Left ventricle myocardium inferior (tissue), 1 donor: Measurements from ENCODE around the gene SLFN11. TPM values are rescaled to one million over a fixed set of nuclear protein-coding genes. Genes with fewer than 3 reads are reported as not detected.
A peak's percentile ranks its signal among the peaks of the same experiment; 100 is the strongest.
"Not testable (repeated sequence)": the region's sequence is repeated elsewhere in the genome, so short reads cannot be mapped to it uniquely, and the experiment has no call there.

Source experiments
- DNase-seq: peaks from one replicate; pipeline ENCODE4 v3.0.0-alpha.2; 2020
- H3K27ac ChIP-seq: fragments of 200-600 bp; replicated peaks from 2 replicates; pipeline ENCODE4 v1.8.0; 2021
- H3K27me3 ChIP-seq: fragments of 200-600 bp; 2 replicates; pipeline ENCODE4 v1.8.0; 2021; ENCODE audit warnings: low read depth
- H3K36me3 ChIP-seq: fragments of 200-600 bp; 2 replicates; pipeline ENCODE4 v1.8.0; 2021
- H3K4me1 ChIP-seq: fragments of 200-600 bp; 2 replicates; pipeline ENCODE4 v1.8.0; 2021
- H3K4me3 ChIP-seq: fragments of 200-600 bp; 2 replicates; pipeline ENCODE4 v1.8.0; 2021; ENCODE audit warnings: mild to moderate bottlenecking, moderate library complexity
- H3K9me3 ChIP-seq: fragments of 200-600 bp; replicated peaks from 2 replicates; pipeline ENCODE4 v1.8.0; 2021
- CTCF ChIP-seq: fragments of 200-600 bp; IDR thresholded peaks from 2 replicates; pipeline ENCODE4 v1.8.0; 2021; ENCODE audit warnings: antibody characterized with exemption, mild to moderate bottlenecking, borderline replicate concordance
- intact Hi-C: fragments of 100-400 bp; cut with micrococcal nuclease; formaldehyde crosslinking; loops from one replicate; pipeline ENCODE4 v1.11.0; 2022
- total RNA-seq: library from RNA; stranded (reverse); fragmentation: NEBNext Ultra II Directional; extraction: Animal tissue kit (Norgen Biotek cat#: 25700); gene quantifications from one replicate; pipeline ENCODE4 v1.2.1, GENCODE V29; 2021
- donor health status: DM: no; HTN: yes; CAD: no; lungs with severe emphysema.

SLFN11 gene
- total RNA-seq, 1 donor from 2014 or later = 15.1 TPM

- no peak for DNase-seq
- Histone ChIP-seq H3K27me3 (peaks cover 45% of the 10 kb centered on the region), H3K27ac (peak overlapping the region; percentile 75), H3K4me1 (peaks cover 26% of the 10 kb centered on the region), H3K4me3 (no peak overlapping the region), H3K9me3 (peaks cover 27% of the 10 kb centered on the region), H3K36me3 (no peaks in the 10 kb centered on the region)
- TF ChIP-seq CTCF = no peak
- intact Hi-C loops = no loop called here
Measured at GRCh38 chr17:35342276-35342675, 31.1 kb downstream of the SLFN11 start.

- H3K27ac ChIP-seq = peak overlapping the region; percentile 75
- intact Hi-C loops = no loop called here
- H3K4me1 ChIP-seq = peaks cover 19% of the 10 kb centered on the region
- H3K4me3 ChIP-seq = no peak overlapping the region
- H3K36me3 ChIP-seq = no peaks in the 10 kb centered on the region
- TF ChIP-seq CTCF = no peak
- no peak for DNase-seq
- peaks cover 37% of the 10 kb centered on the region for H3K27me3 ChIP-seq
- peaks cover 27% of the 10 kb centered on the region for H3K9me3 ChIP-seq
Measured at GRCh38 chr17:35341411-35341992, 31.9 kb downstream of the SLFN11 start.

- H3K9me3 ChIP-seq = peaks cover 27% of the 10 kb centered on the region
- intact Hi-C loops = no loop called here
- no peak overlapping the region for H3K4me3 ChIP-seq
- DNase-seq = no peak
- peaks cover 2% of the 10 kb centered on the region for H3K4me1 ChIP-seq
- no peak overlapping the region for H3K27ac ChIP-seq
- peaks cover 21% of the 10 kb centered on the region for H3K27me3 ChIP-seq
- H3K36me3 ChIP-seq = no peaks in the 10 kb centered on the region
- no peak for TF ChIP-seq CTCF
Measured at GRCh38 chr17:35338230-35338629, 35.2 kb downstream of the SLFN11 start.

- no peak for DNase-seq
- Histone ChIP-seq H3K4me3 (no peak overlapping the region), H3K9me3 (peaks cover 23% of the 10 kb centered on the region), H3K27ac (no peak overlapping the region), H3K4me1 (no peaks in the 10 kb centered on the region), H3K36me3 (no peaks in the 10 kb centered on the region), H3K27me3 (peaks cover 21% of the 10 kb centered on the region)
- intact Hi-C loops = no loop called here
- no peak for TF ChIP-seq CTCF
Measured at GRCh38 chr17:35337364-35337763, 36.1 kb downstream of the SLFN11 start.

- H3K4me1 ChIP-seq, DNase-seq, H3K9me3 ChIP-seq, intact Hi-C loops, H3K4me3 ChIP-seq, H3K36me3 ChIP-seq, H3K27ac ChIP-seq: not testable (repeated sequence)
- peaks cover 11% of the 10 kb centered on the region for H3K27me3 ChIP-seq
Measured at GRCh38 chr17:35333578-35333977, 39.8 kb downstream of the SLFN11 start.

- no peak for TF ChIP-seq CTCF
- DNase-seq = no peak
Measured at GRCh38 chr17:35322749-35323148, 50.7 kb downstream of the SLFN11 start.

More at GRCh38 chr17:35322749-35323148, 50.7 kb downstream of the SLFN11 start:
- peaks cover 11% of the 10 kb centered on the region for H3K36me3 ChIP-seq
- no peaks in the 10 kb centered on the region for H3K4me1 ChIP-seq
- H3K27me3 ChIP-seq = no peaks in the 10 kb centered on the region
- no peak overlapping the region for H3K4me3 ChIP-seq
- H3K9me3 ChIP-seq = no peaks in the 10 kb centered on the region
- intact Hi-C loops = no loop called here
- no peak overlapping the region for H3K27ac ChIP-seq
